SH-SY5Y (cell line): ENCODE results near the gene NGFR.

ENCODE experiments used
- GATA2 ChIP-seq: IDR thresholded peaks from 2 replicates; pipeline ENCODE4 v1.6.1; 2011; ENCODE audit warnings: mild to moderate bottlenecking, low read depth, low read length
- GATA3 ChIP-seq: IDR thresholded peaks from 2 replicates; pipeline ENCODE4 v1.6.1; 2011; ENCODE audit warnings: low read depth, mild to moderate bottlenecking, low read length, moderate library complexity

DNA sequence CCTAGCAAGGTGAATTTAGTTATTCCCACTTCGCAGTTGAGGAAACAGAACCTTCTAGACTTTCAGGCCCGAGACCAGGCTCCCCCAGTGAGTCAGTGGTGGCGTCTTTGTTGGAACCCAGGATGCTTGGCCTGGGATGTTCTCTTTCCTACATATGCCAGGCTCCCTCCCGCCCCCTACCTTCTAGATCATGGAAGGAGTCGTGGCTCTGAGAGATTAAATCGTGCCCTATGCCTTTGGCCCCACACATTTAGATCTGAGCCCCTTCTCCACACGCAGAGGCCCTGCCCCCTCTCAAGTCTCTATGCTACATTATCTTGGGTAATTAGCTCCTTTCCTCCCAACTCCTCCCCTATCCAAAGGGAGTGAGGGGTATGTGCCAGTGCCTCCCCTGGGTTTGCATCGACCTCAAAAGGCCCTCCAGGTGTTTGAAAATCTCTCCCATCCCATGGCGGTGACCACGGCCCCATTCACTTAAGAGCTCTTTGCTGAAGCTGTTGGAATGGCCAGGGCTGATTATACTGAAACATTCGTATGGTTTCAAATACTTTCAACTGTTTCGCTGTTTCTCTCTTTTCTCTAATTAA is 3.0 kb downstream of the NGFR start:
- TF ChIP-seq GATA2 (no peak), GATA3 (no peak)
